ENCODE measurements around the gene RIMS4. TPM values are rescaled to one million over a fixed set of nuclear protein-coding genes. Genes with fewer than 3 reads are reported as not detected.

RIMS4 gene
- total RNA-seq, 1 donor from 2014 or later: 6.4 TPM

DNA sequence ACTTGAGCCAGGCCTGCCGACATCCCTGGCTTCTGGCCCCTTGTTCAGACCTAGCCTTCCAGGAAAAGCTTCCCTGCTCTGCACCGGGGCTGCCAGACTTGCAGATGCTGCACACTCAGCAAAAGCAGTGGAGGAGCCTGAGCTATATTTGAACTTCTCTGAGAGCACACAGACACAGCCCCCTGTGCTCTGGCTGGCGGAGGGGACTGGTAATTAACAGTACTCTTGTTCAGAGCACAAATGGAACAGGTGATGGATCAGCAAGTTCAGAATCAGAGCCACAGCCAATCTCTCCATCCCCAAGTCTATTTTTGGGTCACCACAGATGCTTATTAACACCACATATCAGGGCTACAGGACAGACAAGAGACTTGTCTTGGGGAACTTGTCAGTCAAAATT lies 27.6 kb upstream of the RIMS4 start:
- no peaks in the 10 kb centered on the region for H3K4me1 ChIP-seq
- H3K27me3 ChIP-seq: no peaks in the 10 kb centered on the region
- no peak overlapping the region for H3K4me3 ChIP-seq
- peak in 1 of 2 donors; percentile 37 for DNase-seq (ENCODE audit: extremely low spot score in 2 of 2)
- H3K9me3 ChIP-seq: no peaks in the 10 kb centered on the region
- intact Hi-C loops (cut with DNase I): no loop called here
- no peak for TF ChIP-seq POLR2A (IDR thresholded peaks at IDR 0.05)
- no peak for TF ChIP-seq POLR2AphosphoS5 (IDR thresholded peaks at IDR 0.05; ENCODE audit: insufficient read depth in 1 of 2, low read depth in 1 of 2)
- TF ChIP-seq CTCF (IDR thresholded peaks at IDR 0.05): no peak
- H3K27ac ChIP-seq: no peak overlapping the region
- no peaks in the 10 kb centered on the region for H3K36me3 ChIP-seq

DNA sequence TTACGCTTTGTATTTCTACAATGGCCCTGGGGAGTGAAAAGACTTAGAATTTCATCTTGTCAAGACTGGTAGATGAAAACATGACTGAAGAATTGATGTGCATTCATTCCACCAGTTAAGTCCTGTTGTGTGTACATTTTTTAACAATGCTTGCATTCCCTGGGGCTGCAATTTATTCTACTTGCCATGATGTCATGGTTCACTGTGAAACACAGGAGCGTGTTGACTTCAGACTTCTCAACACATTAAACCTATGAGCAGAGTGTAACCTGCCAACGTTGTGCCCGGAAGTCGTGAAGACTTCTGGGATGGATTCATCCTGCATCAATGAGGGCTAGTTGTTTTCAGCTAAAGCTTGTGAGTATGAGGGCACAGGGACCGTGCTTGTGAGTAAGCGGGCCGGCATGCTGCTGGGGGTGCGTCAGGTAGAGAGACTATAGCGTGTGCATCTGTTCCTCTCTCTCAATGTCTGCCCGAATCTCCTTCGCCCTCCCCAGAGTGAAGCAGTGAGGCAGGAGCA lies 26.3 kb upstream of the RIMS4 start:
- Histone ChIP-seq H3K9me3 (no peaks in the 10 kb centered on the region), H3K4me3 (no peak overlapping the region), H3K27ac (no peak overlapping the region), H3K4me1 (no peaks in the 10 kb centered on the region), H3K27me3 (no peaks in the 10 kb centered on the region), H3K36me3 (no peaks in the 10 kb centered on the region)
- intact Hi-C loops (cut with DNase I): no loop called here
- TF ChIP-seq POLR2A (IDR thresholded peaks at IDR 0.05): no peak
- no peak for TF ChIP-seq CTCF (IDR thresholded peaks at IDR 0.05)
- TF ChIP-seq POLR2AphosphoS5 (IDR thresholded peaks at IDR 0.05; ENCODE audit: insufficient read depth in 1 of 2, low read depth in 1 of 2): no peak
- peak in 1 of 2 donors; percentile 52 for DNase-seq (ENCODE audit: extremely low spot score in 2 of 2)

DNA sequence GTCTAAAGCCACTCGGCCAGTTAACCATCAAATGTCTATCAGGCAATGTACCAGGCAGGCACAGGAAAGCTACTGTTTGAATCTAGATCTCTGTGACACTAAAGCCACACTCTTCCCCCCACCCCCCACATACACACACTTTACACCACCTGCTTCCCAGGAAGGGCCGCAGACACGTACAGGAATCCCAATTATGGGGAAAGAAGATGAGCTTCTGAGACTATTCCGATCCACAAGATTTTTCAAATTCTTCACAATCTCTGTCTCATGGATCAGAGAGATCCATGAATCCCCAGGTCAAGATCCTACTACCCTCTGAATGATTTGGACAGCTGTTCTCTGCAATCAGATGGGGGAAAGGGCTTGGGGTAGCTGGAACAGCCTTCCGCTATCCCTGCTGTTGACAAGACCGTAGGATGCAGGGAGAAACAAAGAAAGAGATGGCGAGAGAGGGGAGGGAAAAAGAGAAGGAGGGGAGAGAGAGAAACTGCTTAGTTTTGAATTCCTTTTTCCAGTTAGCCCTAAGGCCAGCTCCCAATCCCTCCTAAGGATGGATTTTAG lies 25.4 kb upstream of the RIMS4 start:
- peak in 1 of 2 donors; percentile 34 for DNase-seq (ENCODE audit: extremely low spot score in 2 of 2)
- intact Hi-C loops (cut with DNase I): no loop called here
- Histone ChIP-seq H3K36me3 (no peaks in the 10 kb centered on the region), H3K27me3 (no peaks in the 10 kb centered on the region), H3K4me3 (no peak overlapping the region), H3K27ac (no peak overlapping the region), H3K9me3 (no peaks in the 10 kb centered on the region), H3K4me1 (no peaks in the 10 kb centered on the region)
- TF ChIP-seq CTCF (IDR thresholded peaks at IDR 0.05): no peak
- no peak for TF ChIP-seq POLR2AphosphoS5 (IDR thresholded peaks at IDR 0.05; ENCODE audit: insufficient read depth in 1 of 2, low read depth in 1 of 2)
- TF ChIP-seq POLR2A (IDR thresholded peaks at IDR 0.05): no peak

GRCh38 chr20:44835116-44835515 lies 24.8 kb upstream of the RIMS4 start:
- no peak for DNase-seq (ENCODE audit: extremely low spot score in 2 of 2)

More at GRCh38 chr20:44835116-44835515, 24.8 kb upstream of the RIMS4 start:
- H3K4me1 ChIP-seq: no peaks in the 10 kb centered on the region
- TF ChIP-seq POLR2AphosphoS5 (IDR thresholded peaks at IDR 0.05; ENCODE audit: insufficient read depth in 1 of 2, low read depth in 1 of 2) (no peak), POLR2A (IDR thresholded peaks at IDR 0.05) (no peak), CTCF (IDR thresholded peaks at IDR 0.05) (no peak)
- H3K9me3 ChIP-seq: no peaks in the 10 kb centered on the region
- no peaks in the 10 kb centered on the region for H3K36me3 ChIP-seq
- H3K27me3 ChIP-seq: no peaks in the 10 kb centered on the region
- no peak overlapping the region for H3K4me3 ChIP-seq
- intact Hi-C loops (cut with DNase I): no loop called here
- no peak overlapping the region for H3K27ac ChIP-seq
